Measurements from ENCODE around the gene NECAB2. TPM values are rescaled to one million over a fixed set of nuclear protein-coding genes. Genes with fewer than 3 reads are reported as not detected.
A peak's percentile ranks its signal among the peaks of the same experiment; 100 is the strongest.
"Not testable (repeated sequence)": the region's sequence is repeated elsewhere in the genome, so short reads cannot be mapped to it uniquely, and the experiment has no call there.

Gene NECAB2
- polyA plus RNA-seq, 2 of the 4 experiments (the other 2 are of a cell fraction): 1.1 to 1.4 TPM

GRCh38 chr16:83950862-83951399, 17.1 kb upstream of the NECAB2 start:
- H3K4me3 ChIP-seq; DNase-seq (ENCODE audit: low read depth in 1 of 2, low spot score in 1 of 2); CTCF ChIA-PET; POLR2A ChIA-PET; ATAC-seq; H3K9me3 ChIP-seq; H3K4me2 ChIP-seq; FAIRE-seq: not testable (repeated sequence)
- peak; percentile 81; the same call in 1 of the 2 replicates for TF ChIP-seq KDM1A (IDR thresholded peaks at IDR 0.05; ENCODE audit: low read depth)
- H3K27ac ChIP-seq: peak overlapping the region; percentile 93 to 98; a peak in 3 of 6 replicates
- WGBS (ENCODE audit: missing lambda C conversion rate): 67% methylated on average over 8 of the region's 10 CpGs
- peaks cover 27% of the 10 kb centered on the region for H3K4me1 ChIP-seq

GRCh38 chr16:83951544-83951943, 16.5 kb upstream of the NECAB2 start:
- FAIRE-seq: no peak

GRCh38 chr16:83952587-83952939, 15.5 kb upstream of the NECAB2 start:
- DNase-seq (ENCODE audit: low read depth in 1 of 2, low spot score in 1 of 2) (peak in 1 of 2 experiments; percentile 61), ATAC-seq (peak; percentile 46 to 48), FAIRE-seq (no peak)
- ChIA-PET CTCF (interaction anchor here (1.5 to 16.1 kb wide), 4 partner anchors 17 to 130 kb away, joined by 3 to 414 read pairs (median 40); no protein-coding TSS in a partner anchor), POLR2A (interaction anchor here (1.9 kb wide), 1 partner anchor 164 kb away, joined by 5 read pairs; the partner anchor contains the start of gene MBTPS1)
- Histone ChIP-seq H3K4me2 (peak overlapping the region; percentile 85), H3K27ac (peak overlapping the region; percentile 93 to 98), H3K4me3 (peak overlapping the region; percentile 67), H3K9me3 (no peaks in the 10 kb centered on the region), H3K4me1 (peaks cover 38% of the 10 kb centered on the region)
- WGBS (ENCODE audit: missing lambda C conversion rate): 2% methylated on average over 7 of the region's 8 CpGs
- TF ChIP-seq CEBPB (IDR thresholded peaks at IDR 0.05): no peak; a peak in 1 of 4 replicates
- no peak for TF ChIP-seq MAX (IDR thresholded peaks at IDR 0.05)
- 0 out of 2 replicates have a peak, but pooled peaks have one; percentile 64 for TF ChIP-seq FOSB (CRISPR knock-in tag; IDR thresholded peaks at IDR 0.05)
- no peak for TF ChIP-seq NFE2L2 (conservative IDR thresholded peaks at IDR 0.05; ENCODE audit: low read length)
- TF ChIP-seq KDM1A (IDR thresholded peaks at IDR 0.05; ENCODE audit: low read depth): peak; percentile 99
- no peak for TF ChIP-seq EHF (CRISPR knock-in tag; IDR thresholded peaks at IDR 0.05)
- 0 out of 2 replicates have a peak, but pooled peaks have one; percentile 61 for TF ChIP-seq RCOR1 (IDR thresholded peaks at IDR 0.05; ENCODE audit: low read depth, low read length)
- peak; percentile 50; the same call in 1 of the 2 replicates for TF ChIP-seq ZNF302 (CRISPR knock-in tag; IDR thresholded peaks at IDR 0.05)
- TF ChIP-seq MYC (IDR thresholded peaks at IDR 0.05; ENCODE audit: borderline replicate concordance, low read length): no peak
- TF ChIP-seq HOXB13 (CRISPR knock-in tag; IDR thresholded peaks at IDR 0.05; ENCODE audit: low read depth): 0 out of 2 replicates have a peak, but pooled peaks have one; percentile 74
- TF ChIP-seq HDAC2 (IDR thresholded peaks at IDR 0.05): peak; percentile 96
- peak; percentile 64; the same call in 1 of the 2 replicates for TF ChIP-seq ATOH8 (CRISPR knock-in tag; IDR thresholded peaks at IDR 0.05; ENCODE audit: low read depth)
- peak; percentile 76; the same call in 1 of the 2 replicates for TF ChIP-seq HMGXB4 (CRISPR knock-in tag; IDR thresholded peaks at IDR 0.05; ENCODE audit: borderline replicate concordance)
- peak; percentile 75 for TF ChIP-seq HOXB5 (CRISPR knock-in tag; IDR thresholded peaks at IDR 0.05)
- TF ChIP-seq FOXS1 (CRISPR knock-in tag; IDR thresholded peaks at IDR 0.05): peak; percentile 75; the same call in 1 of the 2 replicates
- TF ChIP-seq CHD4 (IDR thresholded peaks at IDR 0.05; ENCODE audit: borderline replicate concordance): peak; percentile 95
- no peak for TF ChIP-seq E2F6 (IDR thresholded peaks at IDR 0.05; ENCODE audit: borderline replicate concordance, low read depth)
- peak; percentile 64; the same call in 1 of the 2 replicates for TF ChIP-seq TP53 (CRISPR knock-in tag; IDR thresholded peaks at IDR 0.05)

More at GRCh38 chr16:83951544-83951943, 16.5 kb upstream of the NECAB2 start:
- CTCF ChIA-PET: interaction anchor here (6.8 to 16.1 kb wide), 2 partner anchors 25 to 113 kb away, joined by 73 to 414 read pairs; no protein-coding TSS in a partner anchor
- peaks cover 34% of the 10 kb centered on the region for H3K4me1 ChIP-seq
- DNase-seq (ENCODE audit: low read depth in 1 of 2, low spot score in 1 of 2) (no peak), ATAC-seq (no peak)
- WGBS (ENCODE audit: missing lambda C conversion rate): 28% methylated on average over 8 of the region's 8 CpGs
- POLR2A ChIA-PET: no interaction called here
- H3K9me3 ChIP-seq: no peaks in the 10 kb centered on the region
- no peak for TF ChIP-seq EP300 (IDR thresholded peaks at IDR 0.05)
- TF ChIP-seq NPAS2 (CRISPR knock-in tag; IDR thresholded peaks at IDR 0.05; ENCODE audit: borderline replicate concordance): no peak
- no peak for TF ChIP-seq CBX2 (IDR thresholded peaks at IDR 0.05; ENCODE audit: borderline replicate concordance, low read depth)
- TF ChIP-seq NR3C1 (IDR thresholded peaks at IDR 0.05): no peak
- no peak for TF ChIP-seq NFE2L2 (conservative IDR thresholded peaks at IDR 0.05; ENCODE audit: low read length)
- no peak for TF ChIP-seq BHLHE40 (IDR thresholded peaks at IDR 0.05; ENCODE audit: low read depth, low read length)
- no peak for TF ChIP-seq TFCP2L1 (CRISPR knock-in tag; IDR thresholded peaks at IDR 0.05)
- TF ChIP-seq EHMT2 (IDR thresholded peaks at IDR 0.05; ENCODE audit: low read depth): no peak
- no peak for TF ChIP-seq RCOR1 (IDR thresholded peaks at IDR 0.05; ENCODE audit: low read depth, low read length)
- no peak for TF ChIP-seq ZSCAN20 (CRISPR knock-in tag; IDR thresholded peaks at IDR 0.05)
- TF ChIP-seq JUNB (IDR thresholded peaks at IDR 0.05): no peak
- TF ChIP-seq SREBF2 (IDR thresholded peaks at IDR 0.05): no peak
- no peak for TF ChIP-seq KDM1A (IDR thresholded peaks at IDR 0.05; ENCODE audit: low read depth)
- no peak for TF ChIP-seq ZC3H11A (IDR thresholded peaks at IDR 0.05)
- TF ChIP-seq MAFK (IDR thresholded peaks at IDR 0.05; ENCODE audit: partially characterized antibody): no peak
- no peak for TF ChIP-seq PBX3 (IDR thresholded peaks at IDR 0.05)
- H3K4me3 ChIP-seq: no peak overlapping the region
- H3K27ac ChIP-seq: peak overlapping the region; percentile 93 to 98; a peak in 5 of 6 replicates
- H3K4me2 ChIP-seq: no peak overlapping the region

Measured in A549 (cell line).